Trophoblast cell (in vitro differentiated cells and primary cell): ENCODE measurements around the gene FAM118B.

Experiments
- DNase-seq, 2 donors: peaks; one replicate each; pipeline ENCODE4 v3.0.0-alpha.2; 2016
- H2AFZ ChIP-seq: 2 replicates; pipeline ENCODE4 v1.6.1; 2013; ENCODE audit warnings: low read length, moderate library complexity, mild to moderate bottlenecking; ENCODE audit not compliant: insufficient read depth, poor library complexity
- H2AK5ac ChIP-seq: 2 replicates; pipeline ENCODE4 v1.6.1; 2013; ENCODE audit warnings: mild to moderate bottlenecking, low read length
- H2BK120ac ChIP-seq: 2 replicates; pipeline ENCODE4 v1.6.1; 2013; ENCODE audit warnings: low read length, mild to moderate bottlenecking, moderate library complexity; ENCODE audit not compliant: insufficient read depth, poor library complexity
- H2BK12ac ChIP-seq: 2 replicates; pipeline ENCODE4 v1.6.1; 2013; ENCODE audit warnings: mild to moderate bottlenecking, low read length, moderate library complexity
- H2BK5ac ChIP-seq: 2 replicates; pipeline ENCODE4 v1.6.1; 2013; ENCODE audit warnings: low read length, low read depth, moderate library complexity, mild to moderate bottlenecking; ENCODE audit not compliant: poor library complexity
- H3K14ac ChIP-seq: 2 replicates; pipeline ENCODE4 v1.6.1; 2013; ENCODE audit warnings: mild to moderate bottlenecking, low read length
- H3K18ac ChIP-seq: 2 replicates; pipeline ENCODE4 v1.6.1; 2013; ENCODE audit warnings: mild to moderate bottlenecking, low read length
- H3K23ac ChIP-seq: 2 replicates; pipeline ENCODE4 v1.6.1; 2013; ENCODE audit warnings: low read length
- H3K27ac ChIP-seq: 2 replicates; pipeline ENCODE4 v1.5.1; 2013; ENCODE audit warnings: low read depth, mild to moderate bottlenecking, inconsistent platforms, low read length, moderate library complexity
- H3K27me3 ChIP-seq: 2 replicates; pipeline ENCODE4 v1.6.1; 2013; ENCODE audit warnings: inconsistent platforms, mild to moderate bottlenecking, low read length, moderate library complexity; ENCODE audit not compliant: insufficient read depth
- H3K36me3 ChIP-seq, 2 experiments: 1 replicate in 1 of 2; 2 replicates in 1 of 2; pipeline ENCODE4 v1.6.1; 2013; ENCODE audit warnings: low read length in 2 of 2, mild to moderate bottlenecking in 2 of 2, moderate library complexity in 1 of 2; ENCODE audit not compliant: insufficient read depth in 2 of 2, control insufficient read depth in 1 of 2
- H3K4ac ChIP-seq: 2 replicates; pipeline ENCODE4 v1.6.1; 2013; ENCODE audit warnings: low read depth, mild to moderate bottlenecking, low read length, moderate library complexity
- H3K4me1 ChIP-seq, 2 experiments: 1 replicate in 1 of 2; 2 replicates in 1 of 2; pipeline ENCODE4 v1.6.1; 2013; ENCODE audit warnings: low read length in 2 of 2, mild to moderate bottlenecking in 2 of 2, moderate library complexity in 1 of 2; ENCODE audit not compliant: insufficient read depth in 2 of 2, control insufficient read depth in 1 of 2
- H3K4me2 ChIP-seq: 2 replicates; pipeline ENCODE4 v1.6.1; 2013; ENCODE audit warnings: inconsistent platforms, mild to moderate bottlenecking, low read length, moderate library complexity
- H3K4me3 ChIP-seq: 2 replicates; pipeline ENCODE4 v1.5.1; 2013; ENCODE audit warnings: mild to moderate bottlenecking, low read depth, low read length, inconsistent platforms
- H3K79me1 ChIP-seq: one replicate; pipeline ENCODE4 v1.6.1; 2013; ENCODE audit warnings: low read length
- H3K79me2 ChIP-seq: 2 replicates; pipeline ENCODE4 v1.6.1; 2013; ENCODE audit warnings: low read length, mild to moderate bottlenecking; ENCODE audit not compliant: control insufficient read depth, insufficient read depth, poor library complexity
- H3K9ac ChIP-seq: 2 replicates; pipeline ENCODE4 v1.6.1; 2013; ENCODE audit warnings: mild to moderate bottlenecking, low read length
- H3K9me3 ChIP-seq: 2 replicates; pipeline ENCODE4 v1.6.1; 2013; ENCODE audit warnings: low read depth, mild to moderate bottlenecking, control low read depth, inconsistent platforms, low read length; ENCODE audit not compliant: insufficient read depth
- H4K12ac ChIP-seq: 2 replicates; pipeline ENCODE4 v1.6.1; 2013; ENCODE audit warnings: low read depth, mild to moderate bottlenecking, low read length, moderate library complexity
- H4K8ac ChIP-seq: 2 replicates; pipeline ENCODE4 v1.6.1; 2013; ENCODE audit warnings: low read depth, mild to moderate bottlenecking, low read length, moderate library complexity
- H4K91ac ChIP-seq: one replicate; pipeline ENCODE4 v1.6.1; 2013; ENCODE audit warnings: low read depth, mild to moderate bottlenecking, low read length, moderate library complexity
- WGBS: extraction: QIAGEN DNeasy Blood & Tissue Kit; methylation state at CpG from one replicate; pipeline ENCODE4 v1.1.7; 2013; ENCODE audit warnings: missing lambda C conversion rate; ENCODE audit not compliant: insufficient read length, insufficient coverage; ENCODE audit errors: extremely low coverage; 5-methylcytosine and 5-hydroxymethylcytosine counted together

The FAM118B gene

GRCh38 chr11:126182787-126183445 is 28.7 kb upstream of the FAM118B start:
- Histone ChIP-seq H4K8ac (no peak overlapping the region), H3K27ac (no peak overlapping the region), H3K36me3 (peaks cover 0 to 3% of the 10 kb centered on the region in 2 experiments), H3K4me1 (peaks cover 0 to 3% of the 10 kb centered on the region in 2 experiments), H2AFZ (no peak overlapping the region), H3K14ac (no peak overlapping the region), H3K4ac (no peak overlapping the region), H2BK120ac (no peak overlapping the region), H3K4me3 (no peak overlapping the region), H2BK12ac (no peak overlapping the region), H4K12ac (no peak overlapping the region), H3K9ac (no peak overlapping the region), H3K23ac (no peak overlapping the region), H3K27me3 (no peaks in the 10 kb centered on the region), H3K18ac (no peak overlapping the region), H4K91ac (no peak overlapping the region), H3K9me3 (peaks cover 2% of the 10 kb centered on the region), H3K4me2 (no peak overlapping the region), H3K79me2 (no peaks in the 10 kb centered on the region), H2BK5ac (no peak overlapping the region), H3K79me1 (no peaks in the 10 kb centered on the region), H2AK5ac (no peak overlapping the region)
- DNase-seq = no peak
- 100% methylated on average over 3 of the region's 11 CpGs for WGBS

GRCh38 chr11:126185259-126186024 is 26.1 kb upstream of the FAM118B start:
- DNase-seq = no peak
- no peak overlapping the region for H3K4me3 ChIP-seq
- peaks cover 0 to 3% of the 10 kb centered on the region in 2 experiments for H3K36me3 ChIP-seq
- no peak overlapping the region for H3K18ac ChIP-seq
- no peak overlapping the region for H3K9ac ChIP-seq
- peak overlapping the region; percentile 7 for H3K23ac ChIP-seq
- no peak overlapping the region for H4K91ac ChIP-seq
- no peak overlapping the region for H2AK5ac ChIP-seq
- no peak overlapping the region for H3K14ac ChIP-seq
- H3K4me2 ChIP-seq = no peak overlapping the region
- no peak overlapping the region for H2BK120ac ChIP-seq
- H3K9me3 ChIP-seq = no peaks in the 10 kb centered on the region
- H2AFZ ChIP-seq = no peak overlapping the region
- H3K79me1 ChIP-seq = peaks cover 4% of the 10 kb centered on the region
- H3K79me2 ChIP-seq = no peaks in the 10 kb centered on the region
- no peaks in the 10 kb centered on the region for H3K27me3 ChIP-seq
- no peak overlapping the region for H2BK12ac ChIP-seq
- no peak overlapping the region for H2BK5ac ChIP-seq
- H4K8ac ChIP-seq = no peak overlapping the region
- H4K12ac ChIP-seq = no peak overlapping the region
- H3K4ac ChIP-seq = no peak overlapping the region
- no peak overlapping the region for H3K27ac ChIP-seq
- peaks cover 6 to 13% of the 10 kb centered on the region in 2 experiments for H3K4me1 ChIP-seq
- no CpG with 5 or more reads among the region's 26 CpGs for WGBS

GRCh38 chr11:126186025-126186698 is 25.4 kb upstream of the FAM118B start:
- H4K91ac ChIP-seq = peak overlapping the region; percentile 0
- no peak overlapping the region for H3K23ac ChIP-seq
- H2BK12ac ChIP-seq = no peak overlapping the region
- H3K27me3 ChIP-seq = no peaks in the 10 kb centered on the region
- H3K4ac ChIP-seq = no peak overlapping the region
- no peak overlapping the region for H2BK120ac ChIP-seq
- H3K36me3 ChIP-seq = peaks cover 0 to 3% of the 10 kb centered on the region in 2 experiments
- H3K4me2 ChIP-seq = no peak overlapping the region
- no peak overlapping the region for H2BK5ac ChIP-seq
- no peak overlapping the region for H4K8ac ChIP-seq
- no peak overlapping the region for H3K18ac ChIP-seq
- no peak overlapping the region for H4K12ac ChIP-seq
- H3K9me3 ChIP-seq = no peaks in the 10 kb centered on the region
- no peak overlapping the region for H3K27ac ChIP-seq
- H3K9ac ChIP-seq = no peak overlapping the region
- H3K14ac ChIP-seq = no peak overlapping the region
- no peak overlapping the region for H3K4me3 ChIP-seq
- no peaks in the 10 kb centered on the region for H3K79me2 ChIP-seq
- whole genome bisulfite sequencing = no CpG with 5 or more reads among the region's 15 CpGs
- H3K4me1 ChIP-seq = peaks cover 12 to 20% of the 10 kb centered on the region in 2 experiments
- H2AFZ ChIP-seq = no peak overlapping the region
- H2AK5ac ChIP-seq = no peak overlapping the region
- DNase-seq = no peak
- H3K79me1 ChIP-seq = peaks cover 8% of the 10 kb centered on the region

GRCh38 chr11:126186708-126187529 is 24.7 kb upstream of the FAM118B start:
- no CpG with 5 or more reads among the region's 22 CpGs for WGBS
- Histone ChIP-seq H2BK120ac (no peak overlapping the region), H3K27ac (no peak overlapping the region), H4K91ac (peak overlapping the region; percentile 0), H2AK5ac (no peak overlapping the region), H2BK5ac (no peak overlapping the region), H3K4me2 (no peak overlapping the region), H3K14ac (no peak overlapping the region), H2AFZ (no peak overlapping the region), H2BK12ac (no peak overlapping the region), H3K79me1 (peaks cover 10% of the 10 kb centered on the region), H3K4ac (no peak overlapping the region), H4K12ac (no peak overlapping the region), H4K8ac (no peak overlapping the region), H3K79me2 (no peaks in the 10 kb centered on the region), H3K9ac (no peak overlapping the region), H3K36me3 (peaks cover 0 to 3% of the 10 kb centered on the region in 2 experiments), H3K23ac (no peak overlapping the region), H3K18ac (no peak overlapping the region), H3K4me3 (no peak overlapping the region), H3K9me3 (no peaks in the 10 kb centered on the region), H3K4me1 (peaks cover 15 to 23% of the 10 kb centered on the region in 2 experiments), H3K27me3 (no peaks in the 10 kb centered on the region)
- DNase-seq = no peak
